GM23338 (cell line): ENCODE results near the gene HOXA1. TPM values are rescaled to one million over a fixed set of nuclear protein-coding genes. Genes with fewer than 3 reads are reported as not detected.

Source experiments
- ATAC-seq: fragments of 200-7000 bp; cut with Tn5 transposase; 3 replicates; pipeline ENCODE4 v1.9.1; 2020
- DNase-seq: peaks from one replicate; pipeline ENCODE4 v3.0.0-alpha.2; 2015; ENCODE audit warnings: low spot score
- H2AFZ ChIP-seq: fragments of 200-600 bp; sonication (generic); 2 replicates; pipeline ENCODE4 v1.8.0; 2016; ENCODE audit warnings: antibody characterized with exemption, mild to moderate bottlenecking, moderate library complexity
- H3F3A ChIP-seq: fragments of 200-600 bp; sonication (generic); replicated peaks from 2 replicates; pipeline ENCODE4 v1.8.0; 2017; ENCODE audit warnings: antibody characterized with exemption, mixed run types, low read depth
- H3K27ac ChIP-seq: fragments of 200-600 bp; sonication (generic); 2 replicates; pipeline ENCODE4 v1.6.1; 2016; ENCODE audit warnings: low read depth
- H3K27me3 ChIP-seq: fragments of 200-600 bp; sonication (generic); 2 replicates; pipeline ENCODE4 v1.8.0; 2016; ENCODE audit warnings: mild to moderate bottlenecking, mixed run types, moderate library complexity; ENCODE audit not compliant: insufficient read depth
- H3K36me3 ChIP-seq: fragments of 200-600 bp; sonication (generic); 2 replicates; pipeline ENCODE4 v1.8.0; 2016; ENCODE audit warnings: mild to moderate bottlenecking; ENCODE audit not compliant: insufficient read depth
- H3K4me1 ChIP-seq: fragments of 200-600 bp; sonication (generic); 2 replicates; pipeline ENCODE4 v1.8.0; 2016; ENCODE audit warnings: mild to moderate bottlenecking, moderate library complexity; ENCODE audit not compliant: insufficient read depth
- H3K4me2 ChIP-seq: fragments of 200-600 bp; sonication (generic); 2 replicates; pipeline ENCODE4 v1.7.1; 2017; ENCODE audit warnings: mixed run types
- H3K4me3 ChIP-seq: fragments of 200-600 bp; sonication (generic); 2 replicates; pipeline ENCODE4 v1.6.1; 2016; ENCODE audit warnings: mixed run types
- H3K79me2 ChIP-seq: fragments of 200-600 bp; sonication (generic); replicated peaks from 2 replicates; pipeline ENCODE4 v1.8.0; 2017; ENCODE audit warnings: mild to moderate bottlenecking; ENCODE audit not compliant: insufficient read depth
- H3K9me2 ChIP-seq: fragments of 200-600 bp; sonication (generic); 2 replicates; pipeline ENCODE4 v1.8.0; 2017; ENCODE audit not compliant: insufficient read depth
- H4K20me1 ChIP-seq: fragments of 200-600 bp; sonication (generic); replicated peaks from 2 replicates; pipeline ENCODE4 v1.8.0; 2017; ENCODE audit warnings: mild to moderate bottlenecking; ENCODE audit not compliant: insufficient read depth
- H3K27ac Mint-ChIP-seq: 2 replicates; pipeline ENCODE4 v1.8.0; 2020; ENCODE audit warnings: inconsistent platforms, mild to moderate bottlenecking, moderate library complexity, mixed read lengths
- H3K27me3 Mint-ChIP-seq: 3 replicates; pipeline ENCODE4 v1.8.0; 2022; ENCODE audit warnings: low read depth, mild to moderate bottlenecking, moderate library complexity, mixed read lengths, inconsistent platforms; ENCODE audit not compliant: insufficient read depth, poor library complexity
- H3K36me3 Mint-ChIP-seq: 3 replicates; pipeline ENCODE4 v1.8.0; 2021; ENCODE audit warnings: low read depth, mild to moderate bottlenecking, inconsistent platforms, moderate library complexity, mixed read lengths
- H3K4me1 Mint-ChIP-seq: 3 replicates; pipeline ENCODE4 v1.8.0; 2020; ENCODE audit warnings: mild to moderate bottlenecking, inconsistent platforms, mixed read lengths
- H3K4me3 Mint-ChIP-seq: 3 replicates; pipeline ENCODE4 v1.8.0; 2021; ENCODE audit warnings: moderate library complexity, mild to moderate bottlenecking, inconsistent platforms, mixed read lengths
- H3K9me3 Mint-ChIP-seq: 3 replicates; pipeline ENCODE4 v1.8.0; 2020; ENCODE audit warnings: moderate library complexity, mild to moderate bottlenecking, inconsistent platforms, mixed read lengths
- EZH2 ChIP-seq: fragments of 200-600 bp; sonication (generic); IDR thresholded peaks from one replicate; pipeline ENCODE4 v1.8.0; 2017; ENCODE audit warnings: antibody characterized with exemption, mild to moderate bottlenecking, low read depth; ENCODE audit not compliant: unreplicated experiment
- EZH2phosphoT487 ChIP-seq: fragments of 200-600 bp; sonication (generic); IDR thresholded peaks from one replicate; pipeline ENCODE4 v1.8.1; 2018; ENCODE audit warnings: antibody characterized with exemption; ENCODE audit not compliant: unreplicated experiment
- NANOG ChIP-seq: IDR thresholded peaks from 2 replicates; pipeline ENCODE4 v1.6.1; 2016; ENCODE audit warnings: antibody characterized with exemption, borderline replicate concordance
- POLR2AphosphoS5 ChIP-seq: IDR thresholded peaks from 2 replicates; pipeline ENCODE4 v1.6.1; 2016; ENCODE audit warnings: antibody characterized with exemption, low read depth
- ZNF114 ChIP-seq: fragments of 250-450 bp; sonication (Bioruptor Pico); IDR thresholded peaks from 2 replicates; pipeline ENCODE4 v1.5.0; 2020; ENCODE audit warnings: mild to moderate bottlenecking, moderate library complexity
- polyA plus RNA-seq: library from polyadenylated mRNA; unstranded; fragments of >200 nt; fragmentation: Nextera tagmentation; extraction: Ambion mirVana; gene quantifications from 2 replicates; pipeline ENCODE4 v1.2.1, GENCODE V29; 2016
- total RNA-seq: library from RNA; depleted of rRNA; stranded (reverse); fragments of >200 nt; shearing (Covaris generic); gene quantifications from 2 replicates; pipeline ENCODE4 v1.2.3, GENCODE V29; 2014
- TF ChIP-seq, protein P1 (sequence below): IDR thresholded peaks from 2 replicates; pipeline ENCODE4 v1.6.1; 2016; ENCODE audit warnings: antibody characterized with exemption
- TF ChIP-seq, protein P2 (sequence below): IDR thresholded peaks from one replicate; pipeline ENCODE4 v1.6.1; 2018; ENCODE audit warnings: antibody characterized with exemption; ENCODE audit not compliant: unreplicated experiment

Gene HOXA1
- total and polyA plus RNA-seq, 2 experiments from 2014 or later: not detected

GRCh38 chr7:27126596-27127327, 31.0 kb upstream of the HOXA1 start:
- Histone ChIP-seq H3K79me2 (no peaks in the 10 kb centered on the region), H3K4me1 (peaks cover 22% of the 10 kb centered on the region; the same call in 1 of the 2 replicates), H3F3A (peaks cover 57% of the 10 kb centered on the region), H3K27me3 (peaks cover 100% of the 10 kb centered on the region), H3K9me2 (no peaks in the 10 kb centered on the region), H4K20me1 (peaks cover 59% of the 10 kb centered on the region), H3K36me3 (no peaks in the 10 kb centered on the region), H3K4me2 (no peak overlapping the region), H2AFZ (no peak overlapping the region), H3K4me3 (no peak overlapping the region), H3K27ac (no peak overlapping the region)
- Mint-ChIP-seq H3K9me3 (peaks cover 6% of the 10 kb centered on the region; the same call in 1 of the 3 replicates), H3K36me3 (no peaks in the 10 kb centered on the region), H3K4me1 (peaks cover 16% of the 10 kb centered on the region), H3K27ac (no peak overlapping the region), H3K4me3 (no peak overlapping the region), H3K27me3 (peaks cover 96% of the 10 kb centered on the region)
- ATAC-seq (no peak), DNase-seq (no peak)
- TF ChIP-seq EZH2phosphoT487: no peak
- TF ChIP-seq EZH2: peak; percentile 46

GRCh38 chr7:27125986-27126394, 30.2 kb upstream of the HOXA1 start:
- Histone ChIP-seq H3K4me1 (peaks cover 14% of the 10 kb centered on the region; the same call in 1 of the 2 replicates), H3K4me3 (no peak overlapping the region), H3K36me3 (no peaks in the 10 kb centered on the region), H3K4me2 (no peak overlapping the region), H3K27ac (no peak overlapping the region), H3K9me2 (no peaks in the 10 kb centered on the region), H3K27me3 (peaks cover 100% of the 10 kb centered on the region), H3K79me2 (no peaks in the 10 kb centered on the region), H2AFZ (no peak overlapping the region), H3F3A (peaks cover 58% of the 10 kb centered on the region), H4K20me1 (peaks cover 58% of the 10 kb centered on the region)
- Mint-ChIP-seq H3K9me3 (peaks cover 6% of the 10 kb centered on the region; the same call in 1 of the 3 replicates), H3K27me3 (peaks cover 96% of the 10 kb centered on the region), H3K4me3 (no peak overlapping the region), H3K27ac (no peak overlapping the region), H3K4me1 (peaks cover 16% of the 10 kb centered on the region), H3K36me3 (no peaks in the 10 kb centered on the region)
- TF ChIP-seq ZNF114 (CRISPR knock-in tag): no peak
- peak; percentile 83 for TF ChIP-seq EZH2
- no peak for TF ChIP-seq POLR2AphosphoS5
- no peak for TF ChIP-seq NANOG
- TF ChIP-seq EZH2phosphoT487: no peak
- ATAC-seq (no peak), DNase-seq (no peak)

DNA sequence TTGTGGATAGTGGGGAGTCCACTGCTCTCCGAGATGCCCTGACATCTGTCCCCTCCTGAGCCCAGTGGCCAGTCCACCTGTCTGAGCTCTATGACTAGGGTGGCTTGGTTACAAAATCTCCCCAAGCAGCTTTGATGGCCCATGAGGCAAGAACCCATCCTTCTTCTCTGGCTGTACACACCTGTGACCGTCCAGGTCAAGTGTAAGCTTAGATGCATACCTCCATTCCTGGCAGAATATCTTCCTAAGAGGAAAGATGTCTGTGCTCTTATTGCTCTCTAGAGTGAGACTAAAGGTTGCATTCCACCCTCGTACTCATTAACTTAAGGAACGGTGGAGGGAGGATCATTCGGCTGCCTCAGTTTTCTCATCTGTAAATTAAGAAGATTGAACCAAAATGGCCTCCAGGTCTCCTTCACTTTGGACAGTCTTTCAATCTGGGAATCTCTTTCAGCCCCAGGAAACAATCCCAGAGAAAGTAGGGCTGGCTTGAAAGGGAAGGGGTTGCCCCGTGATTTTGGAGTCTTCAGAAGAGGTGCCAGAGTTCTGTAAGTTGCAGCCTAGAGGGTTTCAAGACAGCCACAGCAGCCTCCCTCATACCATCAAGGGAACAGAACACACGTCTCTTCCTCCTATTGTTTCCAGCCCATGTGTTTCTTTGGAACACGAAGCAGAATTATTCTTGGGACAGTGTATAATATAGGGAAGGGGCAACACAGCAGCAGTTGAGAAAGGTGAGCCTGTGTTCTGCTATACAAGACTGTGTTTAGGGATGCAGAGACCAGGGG, 29.3 kb upstream of the HOXA1 start:
- Histone ChIP-seq H3K27me3 (peaks cover 100% of the 10 kb centered on the region), H3K79me2 (no peaks in the 10 kb centered on the region), H2AFZ (no peak overlapping the region), H3K4me3 (no peak overlapping the region), H4K20me1 (peaks cover 63% of the 10 kb centered on the region), H3K4me1 (peaks cover 14% of the 10 kb centered on the region; the same call in 1 of the 2 replicates), H3F3A (peaks cover 56% of the 10 kb centered on the region), H3K9me2 (no peaks in the 10 kb centered on the region), H3K27ac (no peak overlapping the region), H3K4me2 (no peak overlapping the region), H3K36me3 (no peaks in the 10 kb centered on the region)
- peaks cover 6% of the 10 kb centered on the region; the same call in 1 of the 3 replicates for H3K9me3 Mint-ChIP-seq
- TF ChIP-seq, protein P1, sequence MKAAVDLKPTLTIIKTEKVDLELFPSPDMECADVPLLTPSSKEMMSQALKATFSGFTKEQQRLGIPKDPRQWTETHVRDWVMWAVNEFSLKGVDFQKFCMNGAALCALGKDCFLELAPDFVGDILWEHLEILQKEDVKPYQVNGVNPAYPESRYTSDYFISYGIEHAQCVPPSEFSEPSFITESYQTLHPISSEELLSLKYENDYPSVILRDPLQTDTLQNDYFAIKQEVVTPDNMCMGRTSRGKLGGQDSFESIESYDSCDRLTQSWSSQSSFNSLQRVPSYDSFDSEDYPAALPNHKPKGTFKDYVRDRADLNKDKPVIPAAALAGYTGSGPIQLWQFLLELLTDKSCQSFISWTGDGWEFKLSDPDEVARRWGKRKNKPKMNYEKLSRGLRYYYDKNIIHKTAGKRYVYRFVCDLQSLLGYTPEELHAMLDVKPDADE: no peak
- TF ChIP-seq, protein P2, sequence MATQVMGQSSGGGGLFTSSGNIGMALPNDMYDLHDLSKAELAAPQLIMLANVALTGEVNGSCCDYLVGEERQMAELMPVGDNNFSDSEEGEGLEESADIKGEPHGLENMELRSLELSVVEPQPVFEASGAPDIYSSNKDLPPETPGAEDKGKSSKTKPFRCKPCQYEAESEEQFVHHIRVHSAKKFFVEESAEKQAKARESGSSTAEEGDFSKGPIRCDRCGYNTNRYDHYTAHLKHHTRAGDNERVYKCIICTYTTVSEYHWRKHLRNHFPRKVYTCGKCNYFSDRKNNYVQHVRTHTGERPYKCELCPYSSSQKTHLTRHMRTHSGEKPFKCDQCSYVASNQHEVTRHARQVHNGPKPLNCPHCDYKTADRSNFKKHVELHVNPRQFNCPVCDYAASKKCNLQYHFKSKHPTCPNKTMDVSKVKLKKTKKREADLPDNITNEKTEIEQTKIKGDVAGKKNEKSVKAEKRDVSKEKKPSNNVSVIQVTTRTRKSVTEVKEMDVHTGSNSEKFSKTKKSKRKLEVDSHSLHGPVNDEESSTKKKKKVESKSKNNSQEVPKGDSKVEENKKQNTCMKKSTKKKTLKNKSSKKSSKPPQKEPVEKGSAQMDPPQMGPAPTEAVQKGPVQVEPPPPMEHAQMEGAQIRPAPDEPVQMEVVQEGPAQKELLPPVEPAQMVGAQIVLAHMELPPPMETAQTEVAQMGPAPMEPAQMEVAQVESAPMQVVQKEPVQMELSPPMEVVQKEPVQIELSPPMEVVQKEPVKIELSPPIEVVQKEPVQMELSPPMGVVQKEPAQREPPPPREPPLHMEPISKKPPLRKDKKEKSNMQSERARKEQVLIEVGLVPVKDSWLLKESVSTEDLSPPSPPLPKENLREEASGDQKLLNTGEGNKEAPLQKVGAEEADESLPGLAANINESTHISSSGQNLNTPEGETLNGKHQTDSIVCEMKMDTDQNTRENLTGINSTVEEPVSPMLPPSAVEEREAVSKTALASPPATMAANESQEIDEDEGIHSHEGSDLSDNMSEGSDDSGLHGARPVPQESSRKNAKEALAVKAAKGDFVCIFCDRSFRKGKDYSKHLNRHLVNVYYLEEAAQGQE: no peak
- TF ChIP-seq EZH2: peak; percentile 91
- no peak overlapping the region for H3K4me3 Mint-ChIP-seq
- H3K36me3 Mint-ChIP-seq: no peaks in the 10 kb centered on the region
- ATAC-seq: no peak
- no peak overlapping the region for H3K27ac Mint-ChIP-seq
- peaks cover 99% of the 10 kb centered on the region for H3K27me3 Mint-ChIP-seq
- peaks cover 16% of the 10 kb centered on the region for H3K4me1 Mint-ChIP-seq
- no peak for DNase-seq
